Stomach (tissue), 4 donors: ENCODE data around the gene RASSF1.

Experiments
- POLR2A ChIP-seq, 4 donors: fragments of 450-650 bp; IDR thresholded peaks; one replicate each; pipeline ENCODE4 v1.6.1; 2016; ENCODE audit warnings: antibody characterized with exemption in 4 of 4, control low read depth in 2 of 4, mild to moderate bottlenecking in 1 of 4, moderate library complexity in 1 of 4
- TF ChIP-seq, protein P1 (sequence below), 7 experiments: fragments of 450-650 bp in 4 of 7; fragments of 200-600 bp in 3 of 7; sonication (generic) in 3 of 7; IDR thresholded peaks; one replicate each; pipeline ENCODE4 v1.5.1; 2016 to 2019; ENCODE audit warnings: antibody characterized with exemption in 7 of 7, control low read depth in 2 of 7, mild to moderate bottlenecking in 1 of 7

DNA sequence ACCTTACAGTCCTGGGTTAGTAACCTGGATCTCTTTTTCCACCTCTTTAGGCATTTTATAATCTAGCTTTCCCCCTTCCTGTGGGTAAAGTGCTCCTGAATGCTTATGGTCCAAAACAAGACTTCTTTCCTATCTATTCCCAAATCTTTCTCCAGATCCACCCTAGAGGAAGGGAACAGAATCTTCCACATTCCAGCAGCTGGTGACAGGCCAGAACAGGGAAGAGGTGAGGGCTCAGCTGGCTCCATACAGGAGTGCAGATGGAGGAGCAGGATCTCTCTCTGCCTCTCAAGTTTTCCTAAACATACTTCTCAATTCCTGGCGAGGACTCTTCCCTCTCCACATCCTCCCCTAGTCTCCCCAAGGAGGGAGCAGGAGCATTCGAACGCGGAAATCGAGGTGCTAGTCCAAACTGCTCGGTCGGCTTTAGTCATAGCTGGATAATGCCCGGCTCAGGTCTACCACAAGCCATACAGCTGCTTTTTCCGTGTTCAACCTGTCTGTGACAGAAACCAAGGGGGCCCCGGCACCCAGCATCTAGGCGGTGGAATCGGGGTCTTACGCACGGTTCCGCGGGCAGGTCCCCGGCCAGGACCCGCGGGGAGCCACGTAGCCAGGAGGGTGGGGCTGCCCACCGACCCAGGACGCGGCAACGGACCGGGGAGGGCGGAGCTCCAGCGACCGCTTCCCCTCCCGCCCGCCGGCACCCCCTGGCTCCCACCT lies 4.0 kb downstream of the RASSF1 start:
- TF ChIP-seq, protein P1, sequence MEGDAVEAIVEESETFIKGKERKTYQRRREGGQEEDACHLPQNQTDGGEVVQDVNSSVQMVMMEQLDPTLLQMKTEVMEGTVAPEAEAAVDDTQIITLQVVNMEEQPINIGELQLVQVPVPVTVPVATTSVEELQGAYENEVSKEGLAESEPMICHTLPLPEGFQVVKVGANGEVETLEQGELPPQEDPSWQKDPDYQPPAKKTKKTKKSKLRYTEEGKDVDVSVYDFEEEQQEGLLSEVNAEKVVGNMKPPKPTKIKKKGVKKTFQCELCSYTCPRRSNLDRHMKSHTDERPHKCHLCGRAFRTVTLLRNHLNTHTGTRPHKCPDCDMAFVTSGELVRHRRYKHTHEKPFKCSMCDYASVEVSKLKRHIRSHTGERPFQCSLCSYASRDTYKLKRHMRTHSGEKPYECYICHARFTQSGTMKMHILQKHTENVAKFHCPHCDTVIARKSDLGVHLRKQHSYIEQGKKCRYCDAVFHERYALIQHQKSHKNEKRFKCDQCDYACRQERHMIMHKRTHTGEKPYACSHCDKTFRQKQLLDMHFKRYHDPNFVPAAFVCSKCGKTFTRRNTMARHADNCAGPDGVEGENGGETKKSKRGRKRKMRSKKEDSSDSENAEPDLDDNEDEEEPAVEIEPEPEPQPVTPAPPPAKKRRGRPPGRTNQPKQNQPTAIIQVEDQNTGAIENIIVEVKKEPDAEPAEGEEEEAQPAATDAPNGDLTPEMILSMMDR (IDR thresholded peaks at IDR 0.05), result no peak
- TF ChIP-seq POLR2A (IDR thresholded peaks at IDR 0.05), result no peak
